GM06990 (cell line): Measurements from ENCODE around the gene OGFOD3.
A peak's percentile ranks its signal among the peaks of the same experiment; 100 is the strongest.

ENCODE experiments used
- DNase-seq: peaks from one replicate; pipeline ENCODE4 v3.0.0-alpha.2; 2011; ENCODE audit not compliant: insufficient read length; ENCODE audit errors: extremely low read depth
- H3K27me3 ChIP-seq: replicated peaks from 2 replicates; pipeline ENCODE4 v1.6.0; 2011; ENCODE audit warnings: low read length; ENCODE audit not compliant: control insufficient read depth, insufficient read depth
- H3K36me3 ChIP-seq: 2 replicates; pipeline ENCODE4 v1.5.1; 2011; ENCODE audit warnings: low read length; ENCODE audit not compliant: control insufficient read depth, insufficient read depth
- H3K4me3 ChIP-seq: replicated peaks from 2 replicates; pipeline ENCODE4 v1.5.1; 2011; ENCODE audit warnings: low read depth, mild to moderate bottlenecking, control low read depth, low read length
- CTCF ChIP-seq: IDR thresholded peaks from 2 replicates; pipeline ENCODE4 v1.5.1; 2011; ENCODE audit warnings: low read length, control low read depth, mild to moderate bottlenecking, inconsistent platforms; ENCODE audit not compliant: insufficient read depth, poor library complexity, severe bottlenecking

OGFOD3 gene

GRCh38 chr17:82416771-82417170, 1.6 kb downstream of the OGFOD3 start:
- Histone ChIP-seq H3K36me3 (peaks cover 7% of the 10 kb centered on the region), H3K4me3 (no peak overlapping the region), H3K27me3 (no peaks in the 10 kb centered on the region)
- TF ChIP-seq CTCF: no peak
- DNase-seq: no peak

- Histone ChIP-seq H3K4me3 (no peak overlapping the region), H3K27me3 (no peaks in the 10 kb centered on the region), H3K36me3 (peaks cover 5% of the 10 kb centered on the region)
- no peak for DNase-seq
- TF ChIP-seq CTCF: no peak
Observed at GRCh38 chr17:82416264-82416663, 2.1 kb downstream of the OGFOD3 start.

- DNase-seq: no peak
- Histone ChIP-seq H3K4me3 (no peak overlapping the region), H3K27me3 (no peaks in the 10 kb centered on the region), H3K36me3 (peaks cover 3% of the 10 kb centered on the region)
- TF ChIP-seq CTCF: no peak
Observed at GRCh38 chr17:82415786-82416185, 2.6 kb downstream of the OGFOD3 start.

- Histone ChIP-seq H3K4me3 (no peak overlapping the region), H3K27me3 (no peaks in the 10 kb centered on the region), H3K36me3 (peaks cover 3% of the 10 kb centered on the region)
- no peak for DNase-seq
- no peak for TF ChIP-seq CTCF
Observed at GRCh38 chr17:82415336-82415735, 3.0 kb downstream of the OGFOD3 start.

- Histone ChIP-seq H3K36me3 (peaks cover 3% of the 10 kb centered on the region), H3K27me3 (no peaks in the 10 kb centered on the region), H3K4me3 (no peak overlapping the region)
- DNase-seq: peak; percentile 50
- peak; percentile 53 for TF ChIP-seq CTCF
Observed at GRCh38 chr17:82414548-82415281, 3.7 kb downstream of the OGFOD3 start.
